ENCODE measurements around the gene DAB2IP.

- TF ChIP-seq, protein P1, sequence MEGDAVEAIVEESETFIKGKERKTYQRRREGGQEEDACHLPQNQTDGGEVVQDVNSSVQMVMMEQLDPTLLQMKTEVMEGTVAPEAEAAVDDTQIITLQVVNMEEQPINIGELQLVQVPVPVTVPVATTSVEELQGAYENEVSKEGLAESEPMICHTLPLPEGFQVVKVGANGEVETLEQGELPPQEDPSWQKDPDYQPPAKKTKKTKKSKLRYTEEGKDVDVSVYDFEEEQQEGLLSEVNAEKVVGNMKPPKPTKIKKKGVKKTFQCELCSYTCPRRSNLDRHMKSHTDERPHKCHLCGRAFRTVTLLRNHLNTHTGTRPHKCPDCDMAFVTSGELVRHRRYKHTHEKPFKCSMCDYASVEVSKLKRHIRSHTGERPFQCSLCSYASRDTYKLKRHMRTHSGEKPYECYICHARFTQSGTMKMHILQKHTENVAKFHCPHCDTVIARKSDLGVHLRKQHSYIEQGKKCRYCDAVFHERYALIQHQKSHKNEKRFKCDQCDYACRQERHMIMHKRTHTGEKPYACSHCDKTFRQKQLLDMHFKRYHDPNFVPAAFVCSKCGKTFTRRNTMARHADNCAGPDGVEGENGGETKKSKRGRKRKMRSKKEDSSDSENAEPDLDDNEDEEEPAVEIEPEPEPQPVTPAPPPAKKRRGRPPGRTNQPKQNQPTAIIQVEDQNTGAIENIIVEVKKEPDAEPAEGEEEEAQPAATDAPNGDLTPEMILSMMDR (IDR thresholded peaks at IDR 0.05) = no peak
- TF ChIP-seq EP300 (IDR thresholded peaks at IDR 0.05) (no peak), POLR2A (IDR thresholded peaks at IDR 0.05) (no peak)
Measured at GRCh38 chr9:121622387-121623203, 28.8 kb upstream of the DAB2IP start.

Measured in tibial nerve (tissue), 4 donors.